Mesenteric fat pad (tissue), 1 donor: ENCODE results near the gene CYP27C1. TPM values are rescaled to one million over a fixed set of nuclear protein-coding genes. Genes with fewer than 3 reads are reported as not detected.
A peak's percentile ranks its signal among the peaks of the same experiment; 100 is the strongest.

ENCODE experiments used
- DNase-seq: peaks from one replicate; pipeline ENCODE4 v3.0.0-alpha.2; 2020; ENCODE audit warnings: low spot score
- total RNA-seq: library from RNA; stranded (reverse); fragmentation: NEBNext Ultra II Directional; extraction: Animal tissue kit (Norgen Biotek cat#: 25700); gene quantifications from one replicate; pipeline ENCODE4 v1.2.1, GENCODE V29; 2021
- donor health status: DM: yes; HTN: yes; CAD: no.

CYP27C1 gene
- total RNA-seq, 1 donor from 2014 or later = 1.1 TPM

- no peak for DNase-seq
Observed at GRCh38 chr2:127155028-127155581, 65.0 kb downstream of the CYP27C1 start.

DNA sequence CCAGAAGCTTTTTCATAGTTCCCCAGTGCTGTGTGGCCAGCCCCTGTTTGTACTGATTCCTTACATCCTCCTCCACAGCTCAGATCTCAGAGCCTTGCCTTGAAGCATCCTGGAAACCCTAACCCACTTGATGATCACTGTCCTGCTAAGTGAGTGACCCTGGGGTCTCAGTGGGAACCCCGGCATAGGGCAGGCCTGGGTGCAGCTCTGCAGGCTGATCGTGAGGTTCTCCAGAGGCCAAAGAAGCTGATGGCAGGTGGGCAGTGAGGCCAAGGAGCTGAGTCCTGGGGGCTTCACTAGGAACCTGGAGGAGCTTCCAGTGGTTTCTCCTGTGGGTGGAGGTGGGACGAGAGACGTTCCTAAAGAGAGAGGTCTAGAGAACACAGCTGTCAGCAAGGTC lies 65.7 kb downstream of the CYP27C1 start:
- DNase-seq = peak; percentile 22

- peak; percentile 83 for DNase-seq
Observed at GRCh38 chr2:127153691-127154158, 66.4 kb downstream of the CYP27C1 start.

DNA sequence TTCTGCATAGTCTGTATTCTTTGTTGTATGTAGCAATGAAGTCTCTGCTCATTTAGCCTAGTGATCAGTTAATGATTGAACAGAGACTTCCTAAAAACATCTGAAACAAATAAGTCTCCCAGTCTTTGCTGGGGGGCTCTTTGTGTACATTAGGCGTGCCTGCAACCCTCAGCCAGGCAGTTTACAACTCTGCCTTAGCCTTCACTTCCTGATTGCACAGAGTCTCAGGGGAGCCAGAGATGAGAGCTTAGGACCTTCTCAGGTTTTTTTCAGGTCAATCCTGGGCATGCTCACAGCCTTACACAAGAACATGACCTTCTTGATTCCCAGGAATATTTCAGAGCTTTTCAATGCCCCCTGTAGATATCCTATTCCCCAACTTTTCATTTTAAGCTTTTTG lies 69.1 kb downstream of the CYP27C1 start:
- DNase-seq = no peak

GRCh38 chr2:127149384-127149783 lies 70.7 kb downstream of the CYP27C1 start:
- DNase-seq = no peak

DNA sequence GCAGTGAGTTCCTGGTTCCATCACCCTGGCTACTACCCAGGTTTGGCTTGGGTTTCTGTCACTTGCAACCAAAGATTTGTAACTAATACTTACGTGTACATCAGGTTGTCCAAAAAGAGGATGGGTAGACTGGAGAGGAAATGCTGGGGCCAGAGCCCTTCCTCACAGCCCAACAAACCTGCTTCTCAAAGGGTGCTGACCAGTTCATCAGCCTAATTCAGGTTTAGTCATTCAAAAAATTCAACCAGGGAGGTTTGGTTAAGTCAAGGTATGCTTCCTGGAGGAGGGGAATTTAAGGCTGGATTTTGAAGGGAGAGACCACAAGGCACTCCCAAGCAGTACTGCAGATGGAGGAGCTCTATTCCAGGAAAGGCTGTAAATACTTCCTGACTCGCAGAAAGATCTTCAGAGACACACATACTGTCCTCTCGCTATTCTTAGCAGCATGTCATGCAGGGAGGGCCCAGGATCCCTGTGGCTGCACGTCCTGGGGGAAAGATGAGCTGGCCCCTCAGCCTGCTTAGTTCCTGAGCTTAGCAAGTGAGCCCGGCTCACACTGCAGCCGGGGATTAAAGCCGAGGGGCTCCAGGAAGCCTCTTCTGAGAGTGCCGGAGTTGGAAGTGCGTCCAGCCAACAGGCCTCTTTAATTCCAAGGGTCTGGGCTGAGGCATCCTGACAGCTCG lies 73.1 kb downstream of the CYP27C1 start:
- peak; percentile 51 for DNase-seq

GRCh38 chr2:127146071-127146725 lies 73.9 kb downstream of the CYP27C1 start:
- peak; percentile 84 for DNase-seq

DNA sequence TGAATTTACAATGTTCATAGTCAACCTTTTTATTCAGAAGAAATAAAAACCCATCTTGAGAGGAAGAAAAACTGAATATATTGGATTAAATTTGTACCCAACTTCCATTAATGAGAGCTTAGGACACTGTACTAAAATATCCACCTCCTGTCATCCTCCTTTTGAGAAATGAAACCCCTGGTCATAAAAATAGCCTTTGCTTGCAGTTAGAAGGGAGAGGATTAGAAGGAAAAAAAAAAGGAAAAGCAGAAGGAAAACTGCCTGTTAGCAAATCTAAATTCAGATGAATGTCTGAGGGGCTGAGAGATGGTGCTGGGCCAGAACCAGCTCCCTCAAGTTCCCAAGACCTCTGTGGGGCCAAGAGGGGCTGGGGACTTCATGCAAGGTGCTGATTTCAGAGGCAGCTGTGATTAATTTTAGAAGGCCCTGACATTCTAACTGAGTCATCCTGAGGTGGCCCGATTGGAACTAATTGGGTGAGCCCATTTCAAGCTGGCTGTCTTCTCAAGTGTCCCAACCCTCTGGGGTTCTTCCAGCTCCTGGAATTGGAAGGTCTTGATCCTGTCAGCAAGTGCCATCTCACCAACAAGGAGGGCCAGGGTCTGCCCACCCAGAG lies 74.7 kb downstream of the CYP27C1 start:
- DNase-seq = peak; percentile 57

- DNase-seq = peak; percentile 60
Observed at GRCh38 chr2:127143841-127144782, 76.0 kb downstream of the CYP27C1 start.

GRCh38 chr2:127142663-127143630 lies 77.2 kb downstream of the CYP27C1 start:
- DNase-seq = peak; percentile 79

DNA sequence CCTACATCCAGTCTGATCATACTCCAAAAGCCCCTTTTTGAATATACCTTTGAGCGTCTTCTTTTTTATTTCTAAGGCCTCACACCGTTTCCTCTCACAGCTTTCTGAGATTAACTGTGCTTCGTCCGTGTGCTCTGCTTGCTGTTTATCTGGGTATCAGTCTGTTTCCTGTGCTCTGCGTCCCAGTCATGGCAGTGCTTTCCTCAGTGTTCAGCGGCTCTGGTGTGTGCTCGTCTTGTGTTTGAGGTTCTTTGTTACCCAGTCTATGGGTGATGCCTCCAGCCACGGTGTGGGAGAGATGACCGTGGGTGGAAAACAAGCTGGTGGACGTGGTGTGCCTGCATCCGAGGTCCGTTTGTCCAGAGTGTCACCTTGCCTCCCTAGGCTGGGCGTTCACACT lies 79.6 kb downstream of the CYP27C1 start:
- no peak for DNase-seq

GRCh38 chr2:127139766-127140165 lies 80.3 kb downstream of the CYP27C1 start:
- DNase-seq = no peak

GRCh38 chr2:127138281-127138680 lies 81.8 kb downstream of the CYP27C1 start:
- peak; percentile 77 for DNase-seq

DNA sequence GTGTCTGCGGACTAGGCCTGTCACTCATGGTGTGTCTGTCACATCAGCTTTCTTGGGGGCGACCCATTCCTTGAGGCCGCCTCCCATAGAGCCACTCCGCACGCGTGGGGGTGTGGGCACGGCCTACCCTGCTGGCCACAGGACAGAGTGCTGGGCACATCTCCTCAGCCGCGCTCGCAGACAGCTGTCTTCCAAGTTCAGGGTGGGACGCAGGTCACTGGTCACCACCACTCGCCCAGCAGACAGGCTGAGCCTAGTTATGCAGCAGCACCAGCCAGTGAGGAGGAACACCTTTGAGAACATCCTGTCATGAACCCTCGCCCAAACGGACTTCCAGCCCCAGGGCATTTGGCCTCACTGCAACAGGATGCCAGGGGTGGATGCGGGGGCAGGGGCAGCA lies 82.4 kb downstream of the CYP27C1 start:
- no peak for DNase-seq

DNA sequence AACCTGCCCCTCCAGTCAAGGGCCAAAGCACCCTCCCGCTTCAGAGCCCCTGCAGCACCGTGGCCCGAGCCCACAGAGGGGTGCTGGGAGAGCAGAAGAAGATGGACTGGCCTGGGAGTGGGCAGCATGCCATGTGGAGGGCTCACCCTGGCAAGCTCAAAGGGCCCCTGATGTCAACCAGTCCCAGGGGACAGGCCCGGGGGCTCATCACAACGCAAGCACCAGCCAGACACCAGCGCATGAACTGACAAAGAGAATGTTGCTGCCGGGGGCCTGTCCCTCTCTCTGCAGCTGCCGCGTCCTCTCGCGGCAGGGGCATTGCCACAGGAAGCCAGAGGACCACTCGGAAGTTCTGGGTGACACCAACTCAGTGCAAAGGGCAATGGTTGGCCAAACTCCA lies 82.9 kb downstream of the CYP27C1 start:
- no peak for DNase-seq

DNA sequence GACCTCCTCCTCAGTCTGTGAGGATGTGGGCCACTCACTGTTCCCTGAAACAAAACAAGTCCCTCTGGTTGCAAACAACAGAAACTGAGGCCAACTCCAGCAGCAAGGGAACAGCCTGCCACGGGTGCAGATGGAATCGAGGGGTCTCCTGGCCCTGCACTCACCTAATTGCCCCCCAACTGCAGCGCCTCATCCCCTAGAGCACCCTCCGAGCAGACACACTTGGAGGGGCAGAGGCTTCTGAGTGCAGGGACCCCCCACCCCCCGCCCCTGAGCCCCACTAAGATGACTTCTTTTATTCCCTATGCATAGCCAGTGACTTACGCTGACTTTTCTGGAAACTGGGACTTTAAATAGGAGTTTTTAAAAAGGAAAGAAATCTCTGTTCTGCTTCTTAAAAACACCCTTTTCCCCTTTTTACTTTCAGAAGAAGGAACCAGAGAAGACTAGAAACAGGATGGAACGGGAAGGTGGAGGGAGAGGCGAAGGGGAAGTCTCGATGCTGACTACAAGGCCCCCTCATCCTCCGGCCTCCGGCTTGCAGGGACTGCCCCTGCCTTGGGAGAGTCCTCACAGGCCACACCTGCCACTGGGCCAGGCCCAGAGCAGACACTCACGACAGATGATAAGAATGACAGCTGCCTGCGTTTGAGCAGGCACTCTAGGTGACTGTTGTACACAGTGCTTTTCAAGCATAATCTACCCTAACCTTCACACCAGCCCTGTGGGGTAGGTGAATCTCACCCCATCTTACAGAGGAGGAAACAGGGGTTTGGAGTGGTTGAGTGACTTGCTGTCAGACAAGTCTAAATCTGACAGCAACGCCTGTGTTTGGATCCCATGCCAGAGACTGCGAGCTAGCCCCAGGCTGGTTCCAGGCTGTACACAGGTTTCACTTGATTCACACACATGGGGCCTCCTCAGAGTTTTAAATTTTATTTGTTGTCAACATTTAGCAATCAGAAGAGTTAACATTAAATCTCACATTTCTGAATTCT lies 85.0 kb downstream of the CYP27C1 start:
- DNase-seq = peak; percentile 88

GRCh38 chr2:127134235-127134634 lies 85.9 kb downstream of the CYP27C1 start:
- DNase-seq = peak; percentile 14
